OCI-LY3 (cell line): ENCODE measurements around the gene ADARB2.

ENCODE experiments used
- CTCF ChIP-seq: fragments of 200-600, 300-600 bp; sonication (generic); IDR thresholded peaks from 2 replicates; pipeline ENCODE4 v1.5.1; 2014; ENCODE audit warnings: antibody characterized with exemption, low read length, low read depth
- EZH2phosphoT487 ChIP-seq: fragments of 200-600 bp; shearing (Covaris generic); IDR thresholded peaks from 2 replicates; pipeline ENCODE4 v1.6.1; 2018; ENCODE audit warnings: antibody characterized with exemption, mixed run types, low read depth

GRCh38 chr10:1130226-1130625 lies 607.1 kb downstream of the ADARB2 start:
- TF ChIP-seq CTCF (no peak), EZH2phosphoT487 (no peak)
